H4 (cell line): ENCODE results near the gene AP5M1. TPM values are rescaled to one million over a fixed set of nuclear protein-coding genes. Genes with fewer than 3 reads are reported as not detected.
"Not testable (repeated sequence)": the region's sequence is repeated elsewhere in the genome, so short reads cannot be mapped to it uniquely, and the experiment has no call there.

ENCODE experiments used
- DNase-seq: peaks from one replicate; pipeline ENCODE4 v3.0.0-alpha.2; 2015; ENCODE audit warnings: low spot score
- total RNA-seq: library from RNA; depleted of rRNA; stranded (reverse); fragments of >200 nt; shearing (Covaris generic); gene quantifications from 2 replicates; pipeline ENCODE4 v1.2.3, GENCODE V29; 2014; rRNA removed

The AP5M1 gene
- total RNA-seq: 31.2 and 45.6 TPM in 2 replicates

DNA sequence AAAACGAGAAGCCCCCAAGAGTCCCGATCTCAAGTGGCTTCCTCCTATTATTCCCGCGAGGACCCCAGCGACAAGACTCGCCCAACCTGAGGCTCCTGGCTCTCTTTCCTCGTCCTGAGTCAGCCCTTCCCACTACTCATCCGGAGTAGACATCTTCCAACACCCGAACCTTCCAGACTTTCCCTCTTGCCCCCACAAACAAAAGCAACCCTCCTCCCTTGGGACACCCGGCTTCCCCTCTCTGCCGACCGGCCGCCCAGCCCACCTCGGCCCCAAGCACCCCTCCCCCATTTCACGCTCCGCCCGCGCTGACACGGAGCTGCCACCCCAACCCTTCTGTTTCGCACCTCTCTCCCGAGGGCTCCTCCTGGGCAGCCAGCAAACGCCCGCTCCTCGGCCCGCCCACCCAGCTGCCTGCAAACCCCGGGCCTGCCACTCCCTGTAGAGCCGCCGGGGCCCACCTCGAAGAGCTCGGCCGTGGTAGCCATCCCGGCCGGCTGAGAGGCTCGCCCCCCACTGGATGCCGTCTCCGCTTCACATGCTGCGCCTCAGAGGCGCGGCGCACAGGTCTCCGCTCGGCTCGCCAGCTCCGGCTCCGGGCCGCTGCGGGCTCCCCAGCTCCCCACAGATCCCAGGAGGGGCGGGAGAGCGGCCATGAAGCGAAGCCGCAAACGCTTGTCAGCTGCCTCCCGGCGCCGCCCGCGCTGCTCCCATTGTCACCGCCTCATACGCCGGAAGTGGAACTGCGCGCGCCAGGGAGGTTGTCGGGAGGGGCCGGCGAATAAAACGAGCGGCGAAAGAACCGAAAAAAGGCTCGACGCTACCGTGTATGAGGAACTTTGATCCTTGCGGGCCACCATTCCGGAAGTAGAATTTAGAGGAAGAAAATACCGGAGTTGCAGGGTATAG, at the start of gene AP5M1, which contains the start of gene EXOC5:
Gene AP5M1 (plus strand): TSS at position 811 of the 909 bp plus-strand sequence. CDS start 344 bp downstream, outside the sequence.
Gene EXOC5 (minus strand): TSS at position 745 of the 909 bp plus-strand sequence. CDS start 257 bp downstream, at position 488.
- peak; percentile 89 for DNase-seq

GRCh38 chr14:57221931-57222330, 46.8 kb upstream of the AP5M1 start:
- DNase-seq: no peak

GRCh38 chr14:57227083-57227482, 41.7 kb upstream of the AP5M1 start:
- DNase-seq: no peak

DNA sequence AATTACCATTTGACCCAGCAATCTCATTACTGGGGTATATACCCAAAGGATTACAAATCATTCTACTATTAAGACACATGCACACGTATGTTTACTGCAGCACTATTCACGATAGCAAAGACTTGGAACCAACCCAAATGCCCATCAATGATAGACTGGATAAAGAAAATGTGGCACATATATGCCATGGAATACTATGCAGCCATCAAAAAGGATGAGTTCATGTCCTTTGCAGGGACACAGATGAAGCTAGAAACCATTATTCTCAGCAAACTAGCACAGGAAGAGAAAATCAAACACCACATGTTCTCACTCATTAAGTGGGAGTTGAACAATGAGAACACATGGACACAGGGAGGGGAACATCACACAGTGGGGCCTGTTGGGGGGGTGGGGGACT, 40.5 kb upstream of the AP5M1 start:
- DNase-seq: not testable (repeated sequence)

DNA sequence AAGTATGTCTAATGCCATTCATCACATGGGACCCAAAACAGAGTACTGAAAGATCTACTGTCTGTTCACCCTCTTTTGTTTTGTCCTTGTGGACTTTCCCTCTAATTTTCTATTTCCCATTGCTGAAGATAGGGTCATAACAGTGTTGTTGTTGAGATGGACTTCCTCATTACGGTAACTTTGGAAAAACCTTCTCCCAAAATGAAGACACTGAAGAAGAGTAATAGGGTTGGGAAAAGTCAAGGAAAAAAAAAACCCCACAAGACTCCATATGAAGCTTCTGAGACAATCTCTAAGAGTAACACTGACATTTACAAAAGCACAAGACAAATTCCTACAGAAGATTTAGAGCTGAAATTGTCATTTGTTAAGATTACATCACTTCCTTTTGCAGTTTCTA, 36.8 kb upstream of the AP5M1 start:
- no peak for DNase-seq

DNA sequence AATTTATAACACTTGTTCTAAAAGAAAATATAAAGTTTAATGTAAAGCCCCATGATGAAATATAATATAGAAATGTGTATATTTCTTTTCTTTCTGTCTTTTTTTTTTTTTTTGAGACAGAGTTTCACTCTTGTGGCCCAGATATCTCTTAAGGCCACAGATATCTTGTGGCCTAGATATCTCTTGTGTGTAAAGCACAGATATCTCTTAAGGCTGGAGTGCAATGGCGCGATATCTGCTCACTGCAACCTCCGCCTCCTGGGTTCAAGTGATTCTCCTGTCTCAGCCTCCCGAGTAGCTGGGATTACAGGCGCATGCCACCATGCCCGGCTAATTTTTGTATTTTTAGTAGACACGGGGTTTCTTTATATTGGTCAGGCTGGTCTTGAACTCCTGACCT, 28.7 kb upstream of the AP5M1 start:
- DNase-seq: not testable (repeated sequence)

DNA sequence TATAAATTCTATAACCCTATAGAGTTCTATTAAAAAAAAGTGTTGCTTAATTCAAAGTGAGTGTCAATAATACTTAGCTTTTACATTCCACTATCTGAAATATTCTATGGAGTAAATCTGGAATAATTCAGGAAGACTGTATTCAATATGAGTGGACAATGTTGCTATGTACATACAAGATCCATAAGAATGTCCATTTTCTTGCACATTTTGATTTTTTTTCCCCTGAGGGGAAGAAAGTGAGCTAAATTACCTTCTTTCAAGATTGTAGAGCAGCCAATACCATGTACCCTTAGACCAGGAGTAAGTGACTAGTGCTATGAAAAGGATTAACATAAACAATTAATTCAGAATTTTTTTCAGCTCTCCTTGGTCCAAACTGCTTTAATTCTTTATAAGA, 25.5 kb upstream of the AP5M1 start:
- DNase-seq: no peak

DNA sequence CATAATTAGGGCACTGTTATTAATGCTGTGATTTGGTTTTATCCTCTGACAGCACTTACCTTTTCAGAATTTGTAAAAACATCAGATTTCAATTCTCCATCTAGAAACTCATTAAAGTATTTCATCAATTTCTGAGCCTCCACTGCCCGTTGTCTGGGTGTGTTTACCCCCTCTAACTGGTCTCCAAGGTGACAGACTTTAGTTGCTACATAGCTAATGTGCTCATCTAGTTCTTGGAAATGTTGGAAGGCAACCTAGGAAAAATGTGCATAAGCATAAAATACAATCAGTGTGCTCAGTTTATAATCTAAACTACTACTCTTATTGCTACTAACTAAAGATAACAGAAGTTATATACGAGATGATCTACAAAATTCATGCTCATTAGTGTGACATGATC, 24.7 kb upstream of the AP5M1 start:
- DNase-seq: no peak

DNA sequence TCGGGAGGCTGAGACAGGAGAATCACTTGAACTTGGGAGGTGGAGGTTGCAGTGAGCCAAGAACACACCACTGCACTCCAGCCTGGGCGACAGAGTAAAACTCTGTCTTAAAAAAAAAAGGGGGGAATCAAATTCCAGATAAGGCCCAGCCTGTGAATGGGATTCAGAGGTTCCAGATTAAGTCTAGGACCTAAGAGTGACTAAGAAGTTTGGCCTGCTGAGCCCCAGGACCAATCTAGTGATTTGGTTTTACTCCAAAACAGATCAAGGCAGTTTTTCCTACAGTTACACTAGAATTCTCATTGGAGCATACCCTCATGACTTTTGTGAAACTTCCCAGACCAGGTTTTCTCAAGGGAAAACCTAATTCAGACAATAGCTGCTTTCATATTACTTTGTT, 22.8 kb upstream of the AP5M1 start:
- no peak for DNase-seq

DNA sequence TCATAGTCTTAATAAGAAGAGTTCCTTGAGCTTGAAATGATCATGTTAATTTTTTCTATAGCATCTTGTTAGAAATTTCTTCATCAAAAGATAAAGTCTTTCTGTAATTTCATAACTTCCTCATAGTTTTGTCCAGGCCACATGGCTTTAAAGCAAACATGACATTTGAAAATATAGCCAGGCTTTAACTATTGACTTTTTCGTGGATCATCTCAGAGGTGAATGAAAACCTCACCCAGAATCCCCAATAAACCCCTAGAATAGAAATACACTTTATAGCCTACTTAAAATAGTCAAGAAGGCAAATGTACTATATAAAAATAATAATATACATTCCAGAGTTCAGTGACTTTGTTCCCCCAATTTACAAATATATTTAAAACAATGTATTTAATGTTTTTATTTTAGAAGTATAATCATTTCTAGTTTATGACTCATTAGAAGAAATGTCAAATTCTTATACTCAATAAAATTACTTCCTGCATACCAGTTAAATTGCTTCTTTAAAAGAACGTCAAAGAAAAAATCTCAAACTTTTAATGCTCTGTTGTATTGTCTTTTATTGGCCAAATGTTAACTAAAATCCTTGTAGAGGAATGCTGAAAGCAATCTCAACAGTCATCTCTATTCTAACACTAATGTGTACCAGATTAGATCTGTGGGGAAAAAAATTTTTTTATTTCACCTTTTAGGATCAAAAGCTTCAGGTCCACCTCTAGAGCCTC, 21.7 kb upstream of the AP5M1 start:
- DNase-seq: no peak

- no peak for DNase-seq
These were observed 13.9 kb upstream of the AP5M1 start for GRCh38 chr14:57254884-57255283.

DNA sequence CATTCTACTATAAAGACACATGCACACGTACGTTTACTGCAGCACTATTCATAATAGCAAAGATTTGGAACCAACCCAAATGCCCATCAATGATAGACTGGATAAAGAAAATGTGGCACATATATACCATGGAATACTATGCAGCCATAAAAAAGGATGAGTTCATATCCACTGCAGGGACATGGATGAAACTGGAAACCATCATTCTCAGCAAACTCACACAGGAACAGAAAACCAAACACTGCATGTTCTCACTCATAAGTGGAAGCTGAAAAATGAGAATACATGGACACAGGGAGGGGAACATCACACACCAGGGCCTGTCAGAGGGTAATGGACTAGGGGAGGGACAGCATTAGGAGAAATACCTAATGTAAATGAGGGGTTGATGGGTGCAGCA, 10.6 kb upstream of the AP5M1 start:
- not testable (repeated sequence) for DNase-seq

GRCh38 chr14:57259672-57260071, 9.1 kb upstream of the AP5M1 start:
- no peak for DNase-seq

DNA sequence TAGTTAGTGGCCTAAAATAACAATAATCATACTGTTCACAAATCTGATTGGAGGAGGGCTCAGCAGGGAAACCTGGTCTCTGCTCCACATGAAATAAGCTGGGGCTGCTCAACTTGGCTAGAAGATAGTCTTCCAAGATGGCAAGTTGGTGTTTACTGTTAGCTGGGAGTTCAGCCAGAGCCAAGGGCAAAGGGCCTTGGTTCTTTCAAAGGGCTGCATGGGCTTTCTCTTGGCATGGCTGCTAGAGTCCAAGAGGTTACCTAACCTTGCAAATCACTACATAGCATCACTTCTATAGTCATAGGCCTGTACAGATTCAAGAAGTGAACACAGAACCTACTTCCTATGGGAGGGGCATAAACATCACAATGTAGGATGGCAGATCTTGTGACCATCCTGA, 7.2 kb upstream of the AP5M1 start:
- no peak for DNase-seq

DNA sequence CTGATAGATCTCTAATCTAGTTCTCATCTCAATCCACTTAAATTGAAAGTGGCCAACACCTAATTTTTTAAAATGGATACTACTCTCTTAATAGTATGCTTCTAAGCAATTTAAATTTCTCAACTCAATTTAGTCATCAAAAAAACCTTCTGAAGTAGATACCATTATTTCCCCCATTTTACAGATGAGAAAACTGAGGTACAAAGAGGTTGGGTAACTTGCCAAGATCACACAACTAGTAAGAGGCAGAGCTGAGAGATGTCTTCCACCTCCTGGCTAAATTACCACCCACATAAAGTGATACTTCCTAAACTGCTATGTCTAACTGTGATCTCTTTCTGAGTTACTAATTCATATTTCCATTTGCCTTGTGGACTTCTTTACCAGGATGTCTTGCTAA, 6.7 kb upstream of the AP5M1 start:
- no peak for DNase-seq

DNA sequence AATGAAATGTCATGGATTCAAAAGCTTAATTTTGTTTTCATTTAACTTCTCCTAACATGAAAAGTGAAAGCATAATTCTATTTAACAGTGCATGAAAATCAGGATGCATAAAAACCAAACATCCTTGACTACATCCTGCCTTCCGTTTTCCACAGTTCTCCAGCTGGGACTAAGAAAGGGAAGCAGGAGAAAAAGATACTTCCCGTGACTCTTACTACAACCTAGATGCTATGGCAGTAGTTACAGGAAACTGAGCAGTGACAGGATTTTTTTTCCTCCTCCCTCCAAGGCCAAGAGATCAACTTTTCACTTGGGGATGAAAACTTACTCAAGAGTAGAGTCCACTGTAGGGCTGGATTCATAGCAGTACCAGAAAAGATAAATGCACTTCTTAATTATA, 2.7 kb upstream of the AP5M1 start:
- no peak for DNase-seq

- no peak for DNase-seq
These were observed 4.5 kb downstream of the AP5M1 start for GRCh38 chr14:57273236-57273635.

- DNase-seq: no peak
These were observed 5.8 kb downstream of the AP5M1 start for GRCh38 chr14:57274551-57274950.

DNA sequence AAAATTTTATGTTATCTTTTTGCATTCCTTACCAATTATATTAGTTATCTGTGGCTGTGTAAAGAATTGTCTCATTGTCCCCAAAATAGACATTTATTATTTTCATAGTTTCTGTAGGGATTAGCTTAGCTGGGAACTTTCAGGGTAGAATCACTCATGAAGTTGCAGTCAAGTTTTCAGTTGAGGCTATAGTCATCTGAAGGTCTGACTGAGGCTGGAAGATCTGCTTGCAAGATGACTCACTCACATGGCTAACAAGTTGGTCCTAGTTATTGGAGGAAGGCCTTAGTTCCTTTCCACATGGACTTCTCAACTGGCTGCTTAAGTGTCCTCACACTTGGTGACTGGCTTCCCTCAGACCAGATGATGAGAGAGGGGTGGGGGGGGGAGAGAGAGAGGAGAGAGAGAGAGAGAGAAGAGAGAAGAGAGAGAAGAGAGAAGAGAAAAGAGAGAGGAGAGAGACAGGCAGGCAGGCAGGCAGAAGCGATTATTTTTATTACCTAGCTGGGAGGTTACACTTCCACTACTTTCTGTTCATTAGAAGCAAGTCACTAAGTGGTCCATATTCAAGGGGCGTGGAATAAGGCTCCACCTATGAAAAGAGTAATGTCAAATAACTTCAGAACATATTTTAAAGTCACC, 6.4 kb downstream of the AP5M1 start:
- no peak for DNase-seq

GRCh38 chr14:57277062-57277461, 8.3 kb downstream of the AP5M1 start:
- no peak for DNase-seq

- DNase-seq: no peak
These were observed 19.0 kb downstream of the AP5M1 start for GRCh38 chr14:57287745-57288144.

DNA sequence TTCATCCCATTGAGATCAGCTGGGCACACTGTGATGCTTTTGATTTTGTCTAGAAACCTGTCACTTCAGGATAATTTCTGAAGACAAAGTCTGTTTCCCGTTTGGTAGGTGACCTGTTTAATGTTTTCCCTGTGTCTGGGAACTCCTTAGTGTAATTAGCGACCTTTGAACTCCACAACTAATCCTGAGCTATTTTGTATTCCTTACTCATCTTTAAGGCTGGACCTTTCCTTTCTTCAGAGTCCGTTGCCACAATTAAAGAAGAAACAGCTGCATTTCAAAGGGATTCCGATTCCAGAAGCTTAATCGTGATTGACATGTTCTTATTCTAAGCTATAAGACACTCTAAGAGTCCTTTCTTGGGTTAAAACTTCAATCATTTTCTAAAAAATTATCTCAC, 22.0 kb downstream of the AP5M1 start:
- no peak for DNase-seq
